GM19099 (cell line): ENCODE measurements around the gene ZXDC.

Experiments used
- POLR2A ChIP-seq: IDR thresholded peaks from 3 replicates; pipeline ENCODE4 v1.6.1; 2011; ENCODE audit warnings: low read depth; ENCODE audit not compliant: insufficient read length; ENCODE audit errors: extremely low read depth

The ZXDC gene

GRCh38 chr3:126419886-126420786 is 55.6 kb downstream of the ZXDC start:
- TF ChIP-seq POLR2A = no peak

- TF ChIP-seq POLR2A = no peak
These were observed 56.5 kb downstream of the ZXDC start for GRCh38 chr3:126419151-126419703.

- TF ChIP-seq POLR2A = no peak
These were observed 57.0 kb downstream of the ZXDC start for GRCh38 chr3:126418661-126419131.

- TF ChIP-seq POLR2A = no peak
These were observed 57.6 kb downstream of the ZXDC start for GRCh38 chr3:126417981-126418530.

- no peak for TF ChIP-seq POLR2A
These were observed 58.2 kb downstream of the ZXDC start for GRCh38 chr3:126417515-126417914.

GRCh38 chr3:126416943-126417342 is 58.7 kb downstream of the ZXDC start:
- no peak for TF ChIP-seq POLR2A

- TF ChIP-seq POLR2A = no peak
These were observed 59.8 kb downstream of the ZXDC start for GRCh38 chr3:126415661-126416591.

GRCh38 chr3:126414961-126415660 is 60.6 kb downstream of the ZXDC start:
- TF ChIP-seq POLR2A = no peak

- no peak for TF ChIP-seq POLR2A
These were observed 61.3 kb downstream of the ZXDC start for GRCh38 chr3:126414406-126414805.

- no peak for TF ChIP-seq POLR2A
These were observed 62.0 kb downstream of the ZXDC start for GRCh38 chr3:126413693-126414080.

GRCh38 chr3:126412841-126413692 is 62.6 kb downstream of the ZXDC start:
- TF ChIP-seq POLR2A = no peak

- no peak for TF ChIP-seq POLR2A
These were observed 67.6 kb downstream of the ZXDC start for GRCh38 chr3:126408099-126408498.

GRCh38 chr3:126407412-126408044 is 68.2 kb downstream of the ZXDC start:
- no peak for TF ChIP-seq POLR2A
